ENCODE data around the gene OLIG1.
A peak's percentile ranks its signal among the peaks of the same experiment; 100 is the strongest.

The OLIG1 gene

GRCh38 chr21:33031152-33031911 is 38.6 kb upstream of the OLIG1 start:
- DNase-seq (ENCODE audit: low spot score) = no peak

DNA sequence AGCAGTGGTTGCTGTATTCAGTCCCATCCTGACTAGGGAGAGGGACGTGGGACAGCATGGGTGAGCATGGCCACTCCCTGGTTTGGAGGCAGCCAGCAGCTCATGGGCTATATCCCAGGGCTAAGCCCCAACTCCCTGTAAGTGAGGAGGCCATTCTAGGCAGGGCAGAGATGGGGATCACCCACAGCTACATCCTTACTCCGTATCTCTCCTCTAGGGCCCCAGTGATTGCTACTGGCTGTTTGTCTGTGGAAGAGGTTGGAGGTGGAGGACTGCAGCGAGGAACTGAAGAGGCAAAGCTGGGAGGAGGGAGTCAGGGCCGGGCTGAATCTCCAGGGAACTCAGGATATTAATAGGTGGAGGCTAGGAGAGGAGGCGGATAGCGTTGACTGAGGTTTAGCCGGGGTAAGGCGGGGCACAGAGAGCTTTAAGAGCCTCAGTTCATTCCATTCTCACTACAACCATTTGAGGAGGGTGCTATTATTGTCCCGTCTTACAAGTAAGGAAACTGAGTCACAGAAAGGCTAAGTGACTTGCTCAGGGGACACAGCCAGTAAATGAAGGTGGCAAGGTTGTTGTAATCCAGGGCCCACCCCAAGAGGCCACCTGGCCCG is 37.4 kb upstream of the OLIG1 start:
- no peak for DNase-seq (ENCODE audit: low spot score)

DNA sequence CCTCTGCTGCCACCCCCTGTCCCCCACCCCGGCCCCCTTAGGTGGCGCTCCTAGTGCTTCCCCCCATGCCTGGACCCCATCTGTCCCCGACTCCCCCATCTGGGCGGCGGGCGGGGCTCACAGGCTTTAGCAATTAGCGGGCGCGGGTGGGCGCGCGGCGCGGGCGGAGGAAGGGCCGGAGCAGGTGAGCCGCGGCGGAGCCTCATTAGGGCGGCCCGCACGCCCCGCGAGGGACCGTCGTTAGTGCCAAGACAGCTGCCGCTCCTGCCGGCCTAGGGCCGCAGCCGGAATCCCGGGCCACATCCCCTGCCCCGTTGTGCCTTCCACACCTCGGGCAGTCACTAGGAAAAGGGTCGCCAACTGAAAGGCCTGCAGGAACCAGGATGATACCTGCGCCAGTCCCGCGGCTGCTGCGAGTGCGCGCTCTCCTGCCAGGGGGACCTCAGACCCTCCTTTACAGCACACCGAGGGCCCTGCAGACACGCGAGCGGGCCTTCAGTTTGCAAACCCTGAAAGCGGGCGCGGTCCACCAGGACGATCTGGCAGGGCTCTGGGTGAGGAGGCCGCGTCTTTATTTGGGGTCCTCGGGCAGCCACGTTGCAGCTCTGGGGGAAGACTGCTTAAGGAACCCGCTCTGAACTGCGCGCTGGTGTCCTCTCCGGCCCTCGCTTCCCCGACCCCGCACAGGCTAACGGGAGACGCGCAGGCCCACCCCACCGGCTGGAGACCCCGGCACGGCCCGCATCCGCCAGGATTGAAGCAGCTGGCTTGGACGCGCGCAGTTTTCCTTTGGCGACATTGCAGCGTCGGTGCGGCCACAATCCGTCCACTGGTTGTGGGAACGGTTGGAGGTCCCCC is 36.6 kb upstream of the OLIG1 start:
- DNase-seq (ENCODE audit: low spot score) = no peak

DNA sequence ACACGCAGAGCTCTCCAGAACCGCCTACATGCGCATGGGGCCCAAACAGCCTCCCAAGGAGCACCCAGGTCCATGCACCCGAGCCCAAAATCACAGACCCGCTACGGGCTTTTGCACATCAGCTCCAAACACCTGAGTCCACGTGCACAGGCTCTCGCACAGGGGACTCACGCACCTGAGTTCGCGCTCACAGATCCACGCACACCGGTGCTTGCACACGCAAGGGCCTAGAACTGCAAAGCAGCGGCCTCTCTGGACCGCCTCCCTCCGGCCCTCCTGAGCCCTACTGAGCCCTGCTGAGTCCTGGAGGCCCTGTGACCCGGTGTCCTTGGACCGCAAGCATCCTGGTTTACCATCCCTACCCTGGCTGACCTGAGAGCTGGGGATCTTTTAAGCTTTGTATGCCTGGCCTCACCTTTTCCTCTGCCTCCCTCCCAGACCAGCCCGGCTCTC is 36.0 kb upstream of the OLIG1 start:
- DNase-seq (ENCODE audit: low spot score) = no peak

DNA sequence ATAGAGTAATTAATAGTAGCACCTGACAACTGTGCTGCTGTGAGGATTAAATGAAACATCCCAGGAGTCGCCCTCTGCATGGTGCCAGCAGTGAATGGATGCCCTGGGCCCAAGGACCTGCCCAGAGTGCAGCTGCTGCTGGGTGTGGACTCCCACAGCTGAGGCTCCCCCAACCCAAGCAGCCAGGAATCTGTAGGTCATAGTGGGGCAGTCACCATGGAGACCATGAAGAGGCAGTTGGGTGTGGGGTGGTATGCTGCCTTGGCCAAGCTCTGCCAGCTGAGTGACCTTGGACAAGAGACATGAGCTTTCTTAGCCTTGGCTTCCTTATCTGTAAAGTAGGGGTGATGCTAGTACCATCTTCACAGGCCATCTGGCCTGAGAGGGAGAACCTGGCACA is 34.8 kb upstream of the OLIG1 start:
- DNase-seq (ENCODE audit: low spot score) = no peak

- DNase-seq (ENCODE audit: low spot score) = no peak
These were observed 33.3 kb upstream of the OLIG1 start for GRCh38 chr21:33036430-33037162.

DNA sequence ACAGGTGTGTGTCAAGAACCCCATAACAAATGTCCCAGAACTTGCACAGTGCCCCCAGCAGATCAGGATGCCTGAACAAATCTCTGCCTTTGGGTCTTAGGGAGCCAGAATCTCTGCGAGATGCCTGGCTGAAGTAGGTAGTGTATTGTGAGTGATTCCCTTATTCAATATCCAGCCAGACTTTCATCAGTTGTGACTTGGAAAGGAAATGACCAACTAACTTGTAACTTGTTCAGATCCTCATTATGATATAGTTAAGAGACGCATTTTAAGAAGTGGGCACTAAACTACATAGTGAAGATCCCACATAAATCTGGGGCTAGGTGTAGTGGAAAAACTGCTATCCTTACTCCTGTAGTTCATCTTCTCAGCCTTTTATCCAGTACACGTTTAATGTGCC is 32.4 kb upstream of the OLIG1 start:
- no peak for DNase-seq (ENCODE audit: low spot score)

DNA sequence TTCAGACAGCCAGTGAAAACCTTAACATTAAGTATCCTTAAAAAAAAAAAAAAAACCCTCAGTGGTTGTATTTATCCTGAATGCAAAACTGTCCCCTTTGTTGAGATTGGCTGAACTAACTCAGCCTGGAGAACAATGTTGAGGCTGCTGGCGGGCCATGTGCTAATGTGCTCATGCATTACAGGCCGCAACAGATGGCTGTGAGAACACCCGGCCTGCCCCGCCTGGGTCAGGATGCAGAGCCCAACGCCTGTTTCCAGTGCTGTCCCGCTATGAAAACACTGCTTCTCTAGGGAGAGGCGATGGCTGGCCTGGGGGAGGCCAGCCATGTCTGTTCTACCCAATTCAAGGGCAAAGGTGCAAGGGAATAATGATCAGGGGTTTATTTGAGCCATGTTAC is 30.4 kb upstream of the OLIG1 start:
- DNase-seq (ENCODE audit: low spot score) = no peak

DNA sequence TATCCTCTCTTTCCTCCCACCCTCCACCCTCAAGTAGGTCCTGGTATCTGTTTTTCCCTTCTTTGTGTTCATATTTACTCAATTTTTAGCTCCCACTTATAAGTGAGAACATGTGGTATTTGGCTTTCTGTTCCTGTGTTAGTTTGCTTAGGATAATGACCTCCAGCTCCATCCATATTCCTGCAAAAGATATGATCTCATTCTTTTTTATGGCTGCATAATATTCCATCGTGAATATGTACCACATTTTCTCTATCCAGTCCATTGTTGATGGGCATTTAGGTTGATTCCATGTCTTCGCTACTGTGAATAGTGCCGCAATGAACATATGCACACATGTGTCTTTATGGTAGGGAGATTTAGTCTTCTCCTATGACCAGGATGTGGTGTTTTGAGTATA is 29.7 kb upstream of the OLIG1 start:
- DNase-seq (ENCODE audit: low spot score) = no peak

GRCh38 chr21:33041981-33042380 is 28.0 kb upstream of the OLIG1 start:
- no peak for DNase-seq (ENCODE audit: low spot score)

DNA sequence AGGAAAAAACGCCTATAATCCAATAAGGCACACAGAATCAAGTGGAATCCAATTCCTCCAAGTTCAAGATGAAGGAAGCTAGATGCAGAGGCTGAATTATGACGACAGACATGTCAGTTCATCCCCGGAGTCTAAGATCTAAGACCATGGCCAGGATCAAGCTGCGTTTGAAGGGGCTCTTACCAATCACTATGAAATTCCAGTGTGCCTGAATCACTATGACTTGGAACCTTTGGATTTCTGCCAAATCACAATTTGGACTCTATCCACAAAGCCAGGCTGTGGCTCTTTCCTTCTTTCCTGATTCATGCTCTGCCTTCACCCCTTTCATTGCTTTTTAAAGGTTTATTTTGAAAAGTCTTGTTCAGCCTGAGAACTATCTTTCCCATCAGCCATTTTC is 27.1 kb upstream of the OLIG1 start:
- peak; percentile 42 for DNase-seq (ENCODE audit: low spot score)

- no peak for DNase-seq (ENCODE audit: low spot score)
These were observed 23.5 kb upstream of the OLIG1 start for GRCh38 chr21:33046455-33046854.

DNA sequence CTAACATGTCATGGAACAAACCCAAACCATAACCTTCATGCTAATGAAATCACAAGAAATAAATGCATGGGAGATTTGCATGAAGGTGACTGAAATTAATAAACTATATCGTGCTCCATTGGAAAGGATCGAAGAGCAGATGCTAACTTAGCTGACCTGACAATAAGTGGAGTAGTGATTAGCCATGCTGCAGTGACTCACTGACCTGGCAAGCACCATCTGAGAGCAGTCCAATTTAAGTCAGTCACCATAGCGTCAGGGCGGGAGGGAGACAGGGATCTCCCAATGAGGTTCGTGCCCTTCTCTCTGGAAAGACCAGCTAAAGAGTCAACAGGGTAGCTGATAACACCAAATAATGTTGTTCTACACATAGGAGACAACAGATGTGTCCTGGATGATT is 22.7 kb upstream of the OLIG1 start:
- DNase-seq (ENCODE audit: low spot score) = peak; percentile 24

- no peak for DNase-seq (ENCODE audit: low spot score)
These were observed 18.0 kb upstream of the OLIG1 start for GRCh38 chr21:33051925-33052324.

- peak; percentile 74 for DNase-seq (ENCODE audit: low spot score)
These were observed 16.0 kb upstream of the OLIG1 start for GRCh38 chr21:33053951-33054350.

- no peak for DNase-seq (ENCODE audit: low spot score)
These were observed 13.9 kb upstream of the OLIG1 start for GRCh38 chr21:33055991-33056390.

DNA sequence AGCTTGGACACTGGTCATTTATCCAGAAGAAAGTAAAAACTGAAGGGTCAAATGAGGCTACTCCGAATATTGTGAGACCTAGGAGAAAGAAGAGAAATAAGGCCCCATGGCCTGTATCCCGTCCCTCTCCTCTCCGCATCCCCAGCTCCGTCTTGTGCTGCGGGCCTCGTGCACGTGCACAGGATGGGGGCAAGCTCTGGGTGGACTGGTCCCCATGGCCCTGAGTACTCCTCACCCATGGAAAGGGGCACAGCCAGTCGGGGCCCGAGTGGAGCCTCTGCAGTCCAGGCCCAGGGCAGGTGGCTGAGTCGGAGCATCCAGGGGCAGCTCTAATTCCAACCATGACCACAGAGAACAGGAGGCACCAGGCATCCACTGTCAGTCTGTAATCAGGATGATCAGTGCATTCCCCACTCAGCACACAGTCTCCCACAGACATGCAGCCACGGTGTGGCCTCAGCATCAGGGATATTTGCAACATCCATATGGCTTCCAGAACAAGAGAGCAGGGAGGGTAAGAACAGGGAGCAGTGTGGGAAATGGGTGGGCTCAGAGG is 12.5 kb upstream of the OLIG1 start:
- DNase-seq (ENCODE audit: low spot score) = no peak

GRCh38 chr21:33058527-33058926 is 11.4 kb upstream of the OLIG1 start:
- DNase-seq (ENCODE audit: low spot score) = no peak

DNA sequence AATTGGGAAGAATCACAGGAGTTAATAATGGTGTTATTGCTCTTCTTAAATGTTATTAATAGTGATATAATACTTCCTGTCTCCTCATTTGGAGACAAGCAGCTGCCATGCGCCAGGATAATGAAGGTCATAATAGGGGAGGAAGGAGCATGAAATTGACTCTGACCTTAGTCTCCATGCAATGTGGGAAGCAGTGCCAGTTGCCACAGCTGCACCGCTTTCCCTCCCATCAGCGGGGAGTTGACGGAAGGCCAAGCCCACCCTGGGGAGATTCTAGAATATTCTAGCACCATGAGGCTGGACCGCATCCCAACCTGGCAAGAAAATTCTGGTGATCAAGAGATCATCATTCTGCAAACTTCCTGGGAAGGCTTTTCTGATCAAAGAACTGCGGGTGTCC is 11.0 kb upstream of the OLIG1 start:
- DNase-seq (ENCODE audit: low spot score) = no peak

DNA sequence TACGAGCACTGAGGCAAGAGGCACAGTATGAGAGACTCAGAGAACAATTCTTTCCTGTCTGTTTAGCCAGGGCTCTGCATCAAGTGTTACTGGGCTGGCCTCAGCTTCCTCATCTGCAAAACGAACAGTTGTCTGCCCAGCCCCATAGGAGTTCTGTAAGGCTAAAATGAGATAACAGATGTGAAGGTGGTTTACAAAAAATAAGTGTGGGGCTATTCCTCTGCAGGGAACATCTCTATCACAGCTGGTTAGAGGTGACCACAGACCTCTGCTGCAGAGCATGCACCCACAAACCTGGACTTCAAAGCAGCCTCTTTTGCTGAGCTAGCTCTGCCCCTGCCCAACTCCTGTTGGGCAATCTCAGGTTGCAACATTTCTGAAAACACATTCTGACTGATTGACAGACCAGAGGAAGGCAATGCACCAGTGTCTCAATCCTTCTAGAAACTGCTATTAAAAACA is 10.5 kb upstream of the OLIG1 start:
- no peak for DNase-seq (ENCODE audit: low spot score)

- DNase-seq (ENCODE audit: low spot score) = no peak
These were observed 8.7 kb upstream of the OLIG1 start for GRCh38 chr21:33061233-33061632.

GRCh38 chr21:33063375-33063883 is 6.5 kb upstream of the OLIG1 start:
- DNase-seq (ENCODE audit: low spot score) = no peak
